NOMO-1 (cell line): ENCODE results near the gene TSPAN16.
"Not testable (repeated sequence)": the region's sequence is repeated elsewhere in the genome, so short reads cannot be mapped to it uniquely, and the experiment has no call there.

Source experiments
- DNase-seq, 2 experiments: peaks; one replicate each; lab custom pipeline; 2025; ENCODE audit not compliant: unreplicated experiment in 2 of 2; lab: John Stamatoyannopoulos, UW

The TSPAN16 gene

DNA sequence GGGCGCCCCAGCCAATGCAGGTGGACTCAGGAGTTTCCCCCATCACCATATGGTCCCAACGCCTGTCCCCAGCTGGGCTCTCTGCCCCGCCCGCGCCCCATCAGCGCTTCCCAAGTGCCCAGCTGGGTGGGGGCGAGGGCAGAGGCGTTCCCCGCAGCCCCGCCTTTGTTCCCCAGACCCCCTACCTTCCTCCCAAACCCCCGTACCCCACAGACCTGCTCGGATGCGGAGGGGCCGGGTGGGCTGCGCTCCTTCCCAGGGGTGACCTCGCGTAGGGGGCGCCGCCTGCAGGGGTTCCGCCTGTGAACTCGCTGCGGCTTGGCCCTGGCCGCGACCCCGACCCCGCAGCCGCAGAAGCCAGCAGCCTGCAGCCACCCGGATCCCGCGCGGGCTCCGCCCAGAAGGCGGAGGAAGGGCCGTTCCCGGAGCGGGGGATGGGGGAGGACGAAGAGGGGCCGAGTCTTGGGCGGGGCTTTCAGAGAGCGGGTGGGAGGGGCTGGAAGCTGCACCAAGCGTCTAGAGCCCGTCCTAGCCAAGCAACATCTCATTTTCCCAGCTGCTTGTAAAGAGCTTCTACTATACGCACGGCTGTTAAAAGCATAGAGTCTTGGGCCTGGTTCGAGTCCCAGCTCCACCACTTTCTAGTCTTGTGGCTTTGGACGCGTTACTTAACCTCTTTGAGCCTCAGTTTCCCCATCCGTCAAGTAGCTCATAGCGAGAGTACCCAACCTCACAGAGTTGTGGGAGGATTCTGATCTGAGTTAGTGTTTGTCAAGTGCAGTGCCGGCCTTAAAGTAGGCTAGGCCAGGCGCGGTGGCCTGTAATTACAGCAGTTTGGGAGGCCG, 43.5 kb downstream of the TSPAN16 start, which contains the start of gene RAB3D:
Gene RAB3D, minus strand, starts transcription at position 404 of the 845 bp plus-strand sequence. CDS start 2,258 bp downstream, outside the sequence.
- peak; percentile 92 to 94 for DNase-seq

GRCh38 chr19:11340099-11340467, 44.1 kb downstream of the TSPAN16 start:
- not testable (repeated sequence) for DNase-seq

- DNase-seq, result no peak
Measured at GRCh38 chr19:11342429-11342828, 46.5 kb downstream of the TSPAN16 start.

DNA sequence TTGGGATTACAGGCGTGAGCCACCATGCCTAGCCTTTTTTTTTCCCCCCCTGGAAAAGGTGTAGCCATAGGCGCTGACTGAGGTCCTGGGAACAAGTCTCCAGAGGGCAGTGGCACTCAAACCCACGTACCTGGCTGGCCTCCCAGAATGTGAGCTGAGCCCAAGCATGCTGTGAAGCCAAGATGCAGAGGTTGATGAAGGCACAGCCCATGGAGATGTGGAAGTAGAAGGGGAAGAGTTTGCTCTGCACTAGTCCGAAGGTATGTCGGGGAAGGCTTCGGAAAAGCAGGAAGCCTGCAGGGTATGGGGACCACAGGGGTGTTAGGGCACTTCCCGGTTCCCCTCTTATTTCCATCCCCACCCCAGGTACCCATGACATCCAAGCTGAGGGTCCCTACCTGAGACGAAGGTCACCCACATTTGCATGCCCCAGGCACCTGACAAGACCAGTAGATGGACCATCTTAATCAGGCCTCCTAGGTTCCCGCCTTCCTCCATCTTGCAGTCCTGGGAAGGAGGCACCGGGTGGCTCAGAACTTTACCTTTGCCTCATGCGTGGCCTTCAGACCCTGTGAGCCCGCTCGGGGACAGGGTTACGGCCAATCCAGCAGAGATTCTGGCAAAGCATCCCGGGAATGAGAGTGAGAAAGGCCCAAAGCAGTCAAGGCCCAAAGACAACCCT, 49.3 kb downstream of the TSPAN16 start:
- DNase-seq, result no peak

GRCh38 chr19:11346104-11346940, 50.4 kb downstream of the TSPAN16 start, which contains the start of the genes CCDC159 and TMEM205:
CCDC159 (plus strand) TSS chr19:11346519; CDS start chr19:11346607, 88 bp downstream.
TMEM205 (minus strand) TSS chr19:11346268; CDS start chr19:11345619, 649 bp downstream.
- DNase-seq, result peak; percentile 98 to 99

GRCh38 chr19:11347546-11348039, 51.6 kb downstream of the TSPAN16 start:
- no peak for DNase-seq

- DNase-seq, result no peak
Measured at GRCh38 chr19:11349171-11349570, 53.2 kb downstream of the TSPAN16 start.

- DNase-seq, result not testable (repeated sequence)
Measured at GRCh38 chr19:11354102-11354501, 58.1 kb downstream of the TSPAN16 start.

DNA sequence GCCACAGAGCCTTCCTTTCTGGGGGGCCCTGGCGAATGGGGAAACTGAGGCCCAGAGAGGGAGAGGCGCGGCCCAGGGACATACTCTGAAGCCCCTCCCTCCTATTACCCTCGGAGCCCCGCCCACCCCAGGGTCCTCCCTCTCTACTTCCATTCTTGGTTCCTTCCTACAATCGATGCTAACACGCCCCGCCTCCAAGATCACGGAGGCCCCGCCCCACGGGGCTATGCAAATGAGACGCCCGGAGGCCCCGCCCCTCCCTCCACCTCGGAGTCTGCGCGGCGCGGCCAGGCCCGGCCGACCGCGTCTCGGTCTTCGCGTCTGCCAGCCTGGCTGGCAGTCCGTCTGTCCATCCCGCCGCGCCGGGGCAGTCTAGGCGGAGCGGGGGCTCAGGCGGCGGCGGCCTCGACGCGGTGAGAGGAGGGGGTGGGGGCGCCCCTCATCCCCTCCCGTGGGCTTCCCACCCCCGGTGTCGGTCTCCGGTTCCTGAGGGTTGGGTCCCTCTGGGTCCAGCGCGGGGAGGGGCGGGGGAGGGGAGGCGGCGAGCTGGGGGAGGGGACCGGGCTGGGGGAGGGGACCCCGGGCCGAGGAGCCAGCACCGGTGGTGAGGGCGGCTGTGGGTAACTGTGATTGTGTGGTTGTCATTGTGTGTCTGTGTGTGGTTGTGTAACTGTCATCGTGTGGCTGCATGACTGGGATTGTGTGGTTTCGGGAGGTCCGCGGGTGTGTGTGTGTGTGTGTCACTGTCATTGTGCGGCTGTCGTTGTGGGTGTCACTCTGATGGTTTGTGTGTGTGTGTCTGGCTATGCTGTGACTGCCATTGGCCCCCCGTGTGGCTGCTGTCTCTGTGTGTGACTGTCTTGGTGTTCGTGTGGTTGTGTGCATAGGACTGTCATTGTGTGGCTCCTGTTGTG, 59.5 kb downstream of the TSPAN16 start, which contains the start of gene PLPPR2:
Gene PLPPR2, plus strand, starts transcription at position 273 of the 914 bp plus-strand sequence. CDS start 2,242 bp downstream, outside the sequence.
- peak; percentile 78 for DNase-seq

DNA sequence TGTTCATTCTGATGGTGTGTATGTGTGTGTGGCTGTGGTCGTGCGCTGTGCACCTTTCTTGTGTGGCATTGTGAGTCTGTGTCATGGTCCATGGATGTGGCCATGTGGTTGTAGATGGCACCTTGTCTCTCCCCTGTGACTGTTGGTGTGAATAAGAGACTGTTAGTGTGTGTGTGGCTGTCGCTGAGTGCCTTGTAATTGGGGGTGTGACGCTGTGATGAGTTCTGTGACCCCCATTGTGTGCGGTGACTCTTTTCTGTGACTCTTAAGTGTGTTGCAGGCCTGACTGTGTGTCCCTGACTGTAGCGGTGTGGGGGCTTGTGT, 60.1 kb downstream of the TSPAN16 start:
- no peak for DNase-seq

- no peak for DNase-seq
Measured at GRCh38 chr19:11356676-11357550, 61.0 kb downstream of the TSPAN16 start.

DNA sequence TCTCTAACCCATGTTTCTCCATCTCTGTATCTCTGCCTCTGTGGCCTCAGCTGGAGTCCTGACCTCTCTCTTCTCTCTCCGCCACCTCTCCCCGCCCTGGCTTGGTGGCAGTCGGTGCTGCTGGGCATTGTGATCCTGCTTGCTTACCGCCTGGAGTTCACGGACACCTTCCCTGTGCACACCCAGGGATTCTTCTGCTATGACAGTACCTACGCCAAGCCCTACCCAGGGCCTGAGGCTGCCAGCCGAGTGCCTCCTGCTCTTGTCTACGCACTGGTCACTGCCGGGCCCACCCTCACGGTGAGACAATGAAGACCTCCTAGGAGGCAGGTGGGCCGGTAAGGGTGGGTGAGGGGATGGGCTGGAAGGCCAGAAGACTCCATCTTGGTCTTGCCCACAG, 63.5 kb downstream of the TSPAN16 start:
- DNase-seq, result no peak

DNA sequence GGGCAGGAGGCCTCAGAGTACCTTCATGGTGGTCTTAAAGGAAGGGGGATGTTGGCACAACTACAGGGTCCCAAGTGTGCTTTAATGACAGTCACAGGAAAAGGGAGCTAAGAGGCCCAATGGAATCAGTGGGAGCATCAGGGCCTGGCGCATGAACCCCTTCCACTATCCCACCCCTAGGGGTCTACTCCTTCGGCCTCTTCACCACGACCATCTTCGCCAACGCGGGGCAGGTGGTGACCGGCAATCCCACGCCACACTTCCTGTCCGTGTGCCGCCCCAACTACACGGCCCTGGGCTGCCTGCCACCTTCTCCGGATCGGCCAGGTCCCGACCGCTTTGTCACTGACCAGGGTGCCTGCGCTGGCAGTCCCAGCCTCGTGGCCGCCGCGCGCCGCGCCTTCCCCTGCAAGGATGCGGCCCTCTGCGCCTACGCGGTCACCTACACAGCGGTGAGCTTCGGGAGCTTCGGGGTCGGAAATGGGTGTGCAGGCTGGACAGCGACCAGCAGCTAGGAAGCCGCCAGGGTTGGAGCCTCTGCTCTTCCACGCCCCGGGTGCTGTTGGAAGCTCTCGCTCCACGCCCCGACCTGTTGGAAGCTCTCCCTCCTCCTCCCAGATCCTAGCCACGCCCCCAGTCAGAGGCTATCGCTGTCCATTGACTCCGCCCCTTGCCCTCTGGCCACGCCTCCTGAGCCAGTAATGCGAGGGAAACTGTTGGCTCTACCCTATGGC, 65.2 kb downstream of the TSPAN16 start:
- no peak for DNase-seq

GRCh38 chr19:11361771-11362731, 66.1 kb downstream of the TSPAN16 start:
- no peak for DNase-seq

DNA sequence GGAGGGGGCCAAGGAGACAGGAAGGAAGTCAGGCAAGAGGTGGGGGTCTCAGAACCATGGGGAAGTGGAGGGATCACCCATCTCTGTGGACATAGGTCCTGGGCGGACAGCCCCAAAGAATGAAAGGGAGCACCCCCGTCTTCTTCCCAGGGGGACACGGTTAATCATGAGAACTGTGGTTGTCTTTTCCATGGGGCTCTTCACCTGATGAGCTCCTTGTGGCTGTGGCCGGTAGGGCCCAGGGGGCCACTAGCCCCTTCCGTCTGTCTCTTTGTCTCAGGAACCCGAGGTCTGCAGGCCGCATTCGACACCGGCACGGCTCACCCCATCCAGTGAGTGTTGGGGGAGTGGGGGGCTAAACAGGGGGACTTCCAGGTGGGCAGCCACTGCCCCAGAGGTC, 67.9 kb downstream of the TSPAN16 start:
- no peak for DNase-seq

- DNase-seq, result no peak
Measured at GRCh38 chr19:11364296-11364904, 68.4 kb downstream of the TSPAN16 start.
